Keratinocyte (primary cell): ENCODE results near the gene THEM4.

ENCODE experiments used
- CTCF ChIP-seq, 3 experiments: IDR thresholded peaks in 1 of 3; conservative IDR thresholded peaks in 1 of 3; optimal IDR thresholded peaks in 1 of 3; 2 replicates in 2 of 3; 3 replicates in 1 of 3; pipeline versions ENCODE3 to v1.5.1; 2011; ENCODE audit warnings: low read length in 3 of 3, mild to moderate bottlenecking in 3 of 3, moderate library complexity in 2 of 3, control low read depth in 1 of 3, inconsistent platforms in 1 of 3; ENCODE audit not compliant: insufficient read depth in 2 of 3; ENCODE audit errors: extremely low read depth in 1 of 3
- EZH2 ChIP-seq: IDR thresholded peaks from one replicate; pipeline ENCODE4 v1.6.1; 2012; ENCODE audit warnings: inconsistent platforms, mild to moderate bottlenecking, low read length, moderate library complexity

DNA sequence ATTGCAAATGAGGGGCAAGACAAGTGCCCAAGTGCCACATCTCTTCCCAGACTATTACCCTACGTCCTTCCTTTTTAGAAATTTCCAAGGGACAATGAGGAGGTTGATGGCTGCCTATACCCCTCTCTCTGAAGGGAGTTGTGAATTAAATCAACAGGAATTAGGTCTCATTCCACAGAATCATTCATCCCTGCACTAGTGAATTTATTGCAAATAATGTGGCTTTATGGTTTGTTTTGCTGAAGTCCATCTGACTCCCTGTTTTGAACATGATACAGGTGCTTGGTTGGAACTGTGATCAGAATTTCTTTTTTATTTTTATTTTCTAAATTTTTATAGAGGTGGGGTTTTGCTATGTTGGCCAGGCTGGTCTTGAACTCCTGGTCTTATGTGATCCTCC is 34.3 kb upstream of the THEM4 start:
- TF ChIP-seq CTCF (optimal IDR thresholded peaks at IDR 0.05 in 1 of 3, IDR thresholded peaks at IDR 0.05 in 1 of 3, conservative IDR thresholded peaks at IDR 0.05 in 1 of 3; ENCODE audit: extremely low read depth in 1 of 3, insufficient read depth in 2 of 3, low read length in 3 of 3) (no peak), EZH2 (no peak)
